ENCODE data around the gene PRR35. TPM values are rescaled to one million over a fixed set of nuclear protein-coding genes. Genes with fewer than 3 reads are reported as not detected.

PRR35 gene
- total and polyA plus RNA-seq, 7 donors: not detected

- DNase-seq: no peak
- Histone ChIP-seq H3K36me3 (peaks cover 0 to 40% (median 18%) of the 10 kb centered on the region in 4 donors), H3K9me3 (no peaks in the 10 kb centered on the region), H3K27me3 (peaks cover 0 to 10% (median 9%) of the 10 kb centered on the region in 3 donors), H3K4me3 (no peak overlapping the region), H3K4me1 (no peaks in the 10 kb centered on the region), H3K27ac (no peak overlapping the region)
- TF ChIP-seq POLR2AphosphoS5 (IDR thresholded peaks at IDR 0.05) (no peak), CTCF (IDR thresholded peaks at IDR 0.05) (no peak), EP300 (IDR thresholded peaks at IDR 0.05) (no peak), POLR2A (IDR thresholded peaks at IDR 0.05) (no peak)
- WGBS, 2 donors: 92 to 94% methylated on average over 33 of the region's 33 CpGs
- intact Hi-C loops (cut with DNase I): no loop called here
Measured at GRCh38 chr16:553601-554296, 6.4 kb upstream of the PRR35 start.

GRCh38 chr16:554297-554621 lies 5.9 kb upstream of the PRR35 start:
- no peak for DNase-seq
- H3K4me1 ChIP-seq: no peaks in the 10 kb centered on the region
- WGBS, 2 donors: 80 to 85% methylated on average over 11 of the region's 11 CpGs
- H3K9me3 ChIP-seq: no peaks in the 10 kb centered on the region
- intact Hi-C loops (cut with DNase I): no loop called here
- H3K36me3 ChIP-seq: peaks cover 0 to 35% (median 15%) of the 10 kb centered on the region in 4 donors
- H3K4me3 ChIP-seq: no peak overlapping the region
- TF ChIP-seq POLR2A (IDR thresholded peaks at IDR 0.05) (no peak), EP300 (IDR thresholded peaks at IDR 0.05) (no peak), CTCF (IDR thresholded peaks at IDR 0.05) (no peak), POLR2AphosphoS5 (IDR thresholded peaks at IDR 0.05) (no peak)
- no peak overlapping the region for H3K27ac ChIP-seq
- H3K27me3 ChIP-seq: peaks cover 1 to 16% (median 14%) of the 10 kb centered on the region in 3 donors

GRCh38 chr16:554640-555365 lies 5.4 kb upstream of the PRR35 start:
- H3K27me3 ChIP-seq: peaks cover 7 to 21% (median 20%) of the 10 kb centered on the region in 3 donors
- no peak for DNase-seq
- intact Hi-C loops (cut with DNase I): no loop called here
- no peak overlapping the region for H3K4me3 ChIP-seq
- no peak overlapping the region for H3K27ac ChIP-seq
- peaks cover 0 to 29% (median 15%) of the 10 kb centered on the region in 4 donors for H3K36me3 ChIP-seq
- TF ChIP-seq CTCF (IDR thresholded peaks at IDR 0.05): no peak
- no peak for TF ChIP-seq EP300 (IDR thresholded peaks at IDR 0.05)
- TF ChIP-seq POLR2A (IDR thresholded peaks at IDR 0.05): no peak
- TF ChIP-seq POLR2AphosphoS5 (IDR thresholded peaks at IDR 0.05): no peak
- no peaks in the 10 kb centered on the region for H3K9me3 ChIP-seq
- WGBS, 2 donors: 42 to 82% methylated on average over 54 of the region's 54 CpGs
- H3K4me1 ChIP-seq: peaks cover 0 to 5% (median 3%) of the 10 kb centered on the region in 4 donors

- TF ChIP-seq POLR2AphosphoS5 (IDR thresholded peaks at IDR 0.05) (no peak), POLR2A (IDR thresholded peaks at IDR 0.05) (no peak), CTCF (IDR thresholded peaks at IDR 0.05) (no peak), EP300 (IDR thresholded peaks at IDR 0.05) (no peak)
- 56 to 83% methylated on average over 32 of the region's 32 CpGs for WGBS, 2 donors
- no peaks in the 10 kb centered on the region for H3K9me3 ChIP-seq
- H3K27ac ChIP-seq: no peak overlapping the region
- intact Hi-C loops (cut with DNase I): no loop called here
- H3K27me3 ChIP-seq: peaks cover 16 to 31% (median 28%) of the 10 kb centered on the region in 3 donors
- no peak for DNase-seq
- H3K4me3 ChIP-seq: no peak overlapping the region
- H3K36me3 ChIP-seq: peaks cover 0 to 24% (median 15%) of the 10 kb centered on the region in 4 donors
- peaks cover 0 to 13% (median 6%) of the 10 kb centered on the region in 4 donors for H3K4me1 ChIP-seq
Measured at GRCh38 chr16:555528-556473, 4.4 kb upstream of the PRR35 start.

Data from sigmoid colon (tissue), 7 donors.